Heart left ventricle (tissue), 16 donors: Measurements from ENCODE around the gene CHL1. TPM values are rescaled to one million over a fixed set of nuclear protein-coding genes. Genes with fewer than 3 reads are reported as not detected.

Experiments
- ATAC-seq, 4 donors: fragments of 200-7000 bp; cut with Tn5 transposase; one replicate each; pipeline ENCODE4 v1.9.1; 2020 to 2022; ENCODE audit warnings: moderate library complexity in 4 of 4, mild to moderate bottlenecking in 3 of 4, moderate number of reproducible peaks in 1 of 4
- DNase-seq, 5 donors: peaks; one replicate each; pipeline ENCODE4 v3.0.0-alpha.2; 2020
- H3K27ac ChIP-seq, 12 donors: fragments of 200-600 bp; sonication (generic) in 4 of 12; one replicate each; pipeline versions ENCODE4 v1.5.0 to v1.8.0; 2016 to 2022; ENCODE audit warnings: mild to moderate bottlenecking in 2 of 12
- H3K27me3 ChIP-seq, 9 donors: fragments of 200-600 bp; sonication (generic) in 2 of 9; one replicate each; pipeline versions ENCODE4 v1.5.1 to v1.8.0; 2016 to 2022; ENCODE audit warnings: mild to moderate bottlenecking in 3 of 9
- H3K36me3 ChIP-seq, 9 donors: fragments of 200-600 bp; sonication (generic) in 2 of 9; one replicate each; pipeline versions ENCODE4 v1.5.0 to v1.8.0; 2018 to 2022; ENCODE audit warnings: mild to moderate bottlenecking in 2 of 9
- H3K4me1 ChIP-seq, 12 donors: fragments of 200-600 bp; sonication (generic) in 4 of 12; one replicate each; pipeline versions ENCODE4 v1.5.0 to v1.8.0; 2016 to 2022; ENCODE audit warnings: mild to moderate bottlenecking in 3 of 12
- H3K4me3 ChIP-seq, 12 donors: fragments of 200-600 bp; sonication (generic) in 4 of 12; one replicate each; pipeline versions ENCODE4 v1.5.0 to v1.8.0; 2017 to 2022; ENCODE audit warnings: mild to moderate bottlenecking in 9 of 12, moderate library complexity in 4 of 12
- H3K9me3 ChIP-seq, 12 donors: fragments of 200-600 bp; sonication (generic) in 4 of 12; one replicate each; pipeline versions ENCODE4 v1.5.0 to v1.8.0; 2016 to 2022; ENCODE audit warnings: mild to moderate bottlenecking in 1 of 12
- CTCF ChIP-seq, 12 donors: fragments of 200-600 bp; sonication (generic) in 4 of 12; IDR thresholded peaks; one replicate each; pipeline versions ENCODE4 v1.5.0 to v1.8.0; 2018 to 2022; ENCODE audit warnings: antibody characterized with exemption in 12 of 12, mild to moderate bottlenecking in 5 of 12
- POLR2A ChIP-seq, 2 donors: fragments of 450-650 bp; IDR thresholded peaks; one replicate each; pipeline ENCODE4 v1.6.1; 2017; ENCODE audit warnings: antibody characterized with exemption in 2 of 2, mild to moderate bottlenecking in 2 of 2, moderate library complexity in 2 of 2
- WGBS, 4 donors: extraction: QIAGEN DNeasy Blood & Tissue Kit in 2 of 4; methylation state at CpG; one replicate each; pipeline versions ENCODE4 v1.1.5 to v1.1.7; 2013 to 2018; 5-methylcytosine and 5-hydroxymethylcytosine counted together
- intact Hi-C, 10 donors: fragments of 100-400 bp; cut with DNase I; formaldehyde crosslinking; loops; one replicate each; pipeline versions ENCODE4 v1.11.1 to v1.14.2; 2022
- polyA plus RNA-seq, 2 donors: library from polyadenylated mRNA; stranded (reverse); fragments of 200-250 nt; gene quantifications; one replicate each; pipeline ENCODE4 v1.2.3, GENCODE V29; 2013
- total RNA-seq, 9 donors: library from RNA; depleted of rRNA in 2 of 9; stranded (reverse); fragments of >200 nt in 2 of 9; fragmentation: NEBNext Ultra II Directional in 3 of 9; extraction: Animal tissue kit (Norgen Biotek cat#: 25700) in 3 of 9; gene quantifications; one replicate each; pipeline versions ENCODE4 v1.1.0 to v1.2.4, GENCODE V29; 2016 to 2023
- donor health status: ischemic (EF 13 %, LVEDD 7.1; RV severe dilation, severe dysfunction).
- donor health status: healthy with polysubstance abuse.
- donor health status: DM: no; HTN: yes; CAD: no.
- donor health status: DM: no; HTN: no; CAD: no.
- donor health status: ischemic (EF 25% LVEDD 6.9; RV normal size, moderate dysfunction).
- donor health status: ischemic (EF 25% LVEDD 5.7; RV mildly dilated, moderate dysfunction).
- donor health status: healthy.
- donor health status: DM: yes; HTN: yes; CAD: no.
- donor health status: ischemic (EF 35%, LVEDD 5.7; RV mildly dilated, moderate dysfunction).
- donor health status: nonischemic (EF 11% LVEDD 7.7; RV severe dilation, severe dysfunction).
- donor health status: DM: yes; HTN: yes; CAD: no.
- donor health status: PGD.
- donor health status: ischemic (EF 29% LVEDD 5.4; RV normal size, mild dysfunction).
- donor health status: nonischemic (EF 23%, LVEDD 6.1; RV moderate dilation, normal function).

CHL1 gene
- total and polyA plus RNA-seq, 11 donors = 0.48 to 15.3 (median 2.6) TPM

- Histone ChIP-seq H3K9me3 (no peaks in the 10 kb centered on the region), H3K4me1 (peaks cover 0 to 7% (median 0%) of the 10 kb centered on the region in 12 donors), H3K4me3 (no peak overlapping the region), H3K27me3 (no peaks in the 10 kb centered on the region), H3K36me3 (no peaks in the 10 kb centered on the region), H3K27ac (no peak overlapping the region)
- TF ChIP-seq POLR2A (IDR thresholded peaks at IDR 0.05) = no peak
- TF ChIP-seq CTCF (IDR thresholded peaks at IDR 0.05) = peak in 11 of 12 donors; percentile 12 to 43 (median 30)
- 22 to 36% (median 29%) methylated on average over 3 of the region's 3 CpGs for WGBS, 4 donors
- intact Hi-C loops = no loop called here
- DNase-seq (no peak), ATAC-seq (no peak)
Observed at GRCh38 chr3:377158-377561, 180.6 kb downstream of the CHL1 start.

GRCh38 chr3:380801-381200 is 184.2 kb downstream of the CHL1 start:
- no peak for TF ChIP-seq CTCF (IDR thresholded peaks at IDR 0.05)
- TF ChIP-seq POLR2A (IDR thresholded peaks at IDR 0.05) = no peak
- Histone ChIP-seq H3K36me3 (no peaks in the 10 kb centered on the region), H3K9me3 (no peaks in the 10 kb centered on the region), H3K27me3 (peaks cover 0 to 7% (median 0%) of the 10 kb centered on the region in 9 donors), H3K27ac (no peak overlapping the region), H3K4me3 (no peak overlapping the region), H3K4me1 (no peaks in the 10 kb centered on the region)
- DNase-seq (no peak), ATAC-seq (no peak)
- intact Hi-C loops = no loop called here

DNA sequence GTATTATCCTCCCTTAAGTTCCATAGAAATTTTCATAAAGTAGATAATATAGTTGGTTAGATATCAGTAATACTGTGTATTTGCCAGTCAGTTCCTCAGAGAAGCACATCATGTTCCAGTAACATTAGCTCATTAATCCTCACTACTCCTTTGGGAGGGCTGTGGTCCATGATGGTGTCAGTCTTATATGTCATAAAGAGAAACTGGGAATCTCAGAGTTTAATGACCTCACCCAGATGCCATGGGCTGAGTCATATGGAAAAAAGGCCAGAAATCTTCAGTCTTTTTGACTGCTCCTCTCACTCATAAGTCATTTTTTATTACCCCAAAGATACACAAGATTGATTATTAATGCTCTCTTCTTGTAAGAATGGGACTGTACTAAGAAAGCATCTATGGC is 188.6 kb downstream of the CHL1 start:
- Histone ChIP-seq H3K4me3 (no peak overlapping the region), H3K36me3 (no peaks in the 10 kb centered on the region), H3K9me3 (no peaks in the 10 kb centered on the region), H3K4me1 (no peaks in the 10 kb centered on the region), H3K27me3 (peaks cover 0 to 7% (median 0%) of the 10 kb centered on the region in 9 donors), H3K27ac (no peak overlapping the region)
- DNase-seq = no peak
- intact Hi-C loops = no loop called here
- TF ChIP-seq POLR2A (IDR thresholded peaks at IDR 0.05) (no peak), CTCF (IDR thresholded peaks at IDR 0.05) (no peak)
- no peak for ATAC-seq

GRCh38 chr3:394775-395174 is 198.2 kb downstream of the CHL1 start:
- H3K4me1 ChIP-seq = no peaks in the 10 kb centered on the region
- no peak overlapping the region for H3K4me3 ChIP-seq
- DNase-seq (no peak), ATAC-seq (no peak)
- TF ChIP-seq POLR2A (IDR thresholded peaks at IDR 0.05) (no peak), CTCF (IDR thresholded peaks at IDR 0.05) (no peak)
- no peaks in the 10 kb centered on the region for H3K27me3 ChIP-seq
- H3K27ac ChIP-seq = no peak overlapping the region
- H3K36me3 ChIP-seq = no peaks in the 10 kb centered on the region
- intact Hi-C loops = no loop called here
- H3K9me3 ChIP-seq = no peaks in the 10 kb centered on the region
- 56 to 70% (median 61%) methylated on average over 4 of the region's 4 CpGs for WGBS, 4 donors
